Smooth muscle cell of trachea (primary cell): ENCODE data around the gene PRKAR2B. TPM values are rescaled to one million over a fixed set of nuclear protein-coding genes. Genes with fewer than 3 reads are reported as not detected.

Source experiments
- total RNA-seq: library from RNA; depleted of rRNA; stranded (reverse); fragments of >200 nt; gene quantifications from 2 replicates; pipeline ENCODE4 v1.2.1, GENCODE V29; 2014

The PRKAR2B gene
- total RNA-seq, result 5.8 and 6.4 TPM in 2 replicates

GRCh38 chr7:107044347-107045194, at the start of gene PRKAR2B:
TSS of gene PRKAR2B (plus strand) at chr7:107044705. CDS start at chr7:107044908, 203 bp downstream.

GRCh38 chr7:107168233-107169119, 124.0 kb downstream of the PRKAR2B start, which contains the start of gene HBP1:
TSS of gene HBP1 (plus strand) at chr7:107169003. CDS start at chr7:107179894, 10,891 bp downstream.

Other genes with a start within 250 kb of the PRKAR2B start
- under 0.01 TPM in 1 of 2 replicates, not detected in the other for gene PIK3CG, start 179.4 kb upstream of the PRKAR2B start, total RNA-seq
- 108 and 138 TPM in 2 replicates for gene HBP1, start 124.3 kb downstream of the PRKAR2B start, total RNA-seq